ENCODE data around the gene C10orf90. TPM values are rescaled to one million over a fixed set of nuclear protein-coding genes. Genes with fewer than 3 reads are reported as not detected.
"Not testable (repeated sequence)": the region's sequence is repeated elsewhere in the genome, so short reads cannot be mapped to it uniquely, and the experiment has no call there.

C10orf90 gene
- total RNA-seq, 1 experiment from 2014 or later = not detected

- in situ Hi-C loops (cut with HindIII; ENCODE audit: low sequenced_read_pairs) = no loop called here
Measured at GRCh38 chr10:126564326-126564888, 106.1 kb downstream of the C10orf90 start.

GRCh38 chr10:126563361-126563760 lies 107.1 kb downstream of the C10orf90 start:
- in situ Hi-C loops (cut with HindIII; ENCODE audit: low sequenced_read_pairs) = no loop called here
- no peak for DNase-seq (ENCODE audit: low spot score)

More at GRCh38 chr10:126564326-126564888, 106.1 kb downstream of the C10orf90 start:
- no peak for DNase-seq (ENCODE audit: low spot score)

GRCh38 chr10:126561921-126562680 lies 108.4 kb downstream of the C10orf90 start:
- in situ Hi-C loops (cut with HindIII; ENCODE audit: low sequenced_read_pairs) = no loop called here
- no peak for DNase-seq (ENCODE audit: low spot score)

- in situ Hi-C loops (cut with HindIII; ENCODE audit: low sequenced_read_pairs) = no loop called here
- DNase-seq (ENCODE audit: low spot score) = peak; percentile 4
Measured at GRCh38 chr10:126561294-126561920, 109.1 kb downstream of the C10orf90 start.

GRCh38 chr10:126558881-126559280 lies 111.6 kb downstream of the C10orf90 start:
- DNase-seq (ENCODE audit: low spot score) = no peak
- in situ Hi-C loops (cut with HindIII; ENCODE audit: low sequenced_read_pairs) = no loop called here

GRCh38 chr10:126551202-126551601 lies 119.3 kb downstream of the C10orf90 start:
- in situ Hi-C loops (cut with HindIII; ENCODE audit: low sequenced_read_pairs) = no loop called here
- no peak for DNase-seq (ENCODE audit: low spot score)

GRCh38 chr10:126550586-126550985 lies 119.9 kb downstream of the C10orf90 start:
- DNase-seq (ENCODE audit: low spot score); in situ Hi-C loops (cut with HindIII; ENCODE audit: low sequenced_read_pairs): not testable (repeated sequence)

GRCh38 chr10:126549344-126549743 lies 121.1 kb downstream of the C10orf90 start:
- no peak for DNase-seq (ENCODE audit: low spot score)
- in situ Hi-C loops (cut with HindIII; ENCODE audit: low sequenced_read_pairs) = no loop called here

GRCh38 chr10:126544565-126544964 lies 125.9 kb downstream of the C10orf90 start:
- DNase-seq (ENCODE audit: low spot score) = no peak
- in situ Hi-C loops (cut with HindIII; ENCODE audit: low sequenced_read_pairs) = no loop called here

- in situ Hi-C loops (cut with HindIII; ENCODE audit: low sequenced_read_pairs) = no loop called here
- DNase-seq (ENCODE audit: low spot score) = no peak
Measured at GRCh38 chr10:126538439-126539135, 131.9 kb downstream of the C10orf90 start.

- DNase-seq (ENCODE audit: low spot score) = no peak
- in situ Hi-C loops (cut with HindIII; ENCODE audit: low sequenced_read_pairs) = no loop called here
Measured at GRCh38 chr10:126536656-126537055, 133.8 kb downstream of the C10orf90 start.

- in situ Hi-C loops (cut with HindIII; ENCODE audit: low sequenced_read_pairs) = no loop called here
- no peak for DNase-seq (ENCODE audit: low spot score)
Measured at GRCh38 chr10:126536148-126536547, 134.3 kb downstream of the C10orf90 start.

- in situ Hi-C loops (cut with HindIII; ENCODE audit: low sequenced_read_pairs) = no loop called here
- no peak for DNase-seq (ENCODE audit: low spot score)
Measured at GRCh38 chr10:126533644-126534043, 136.8 kb downstream of the C10orf90 start.

GRCh38 chr10:126528315-126528835 lies 142.1 kb downstream of the C10orf90 start:
- in situ Hi-C loops (cut with HindIII; ENCODE audit: low sequenced_read_pairs) = no loop called here
- no peak for DNase-seq (ENCODE audit: low spot score)

- in situ Hi-C loops (cut with HindIII; ENCODE audit: low sequenced_read_pairs) = no loop called here
- DNase-seq (ENCODE audit: low spot score) = no peak
Measured at GRCh38 chr10:126527645-126528314, 142.7 kb downstream of the C10orf90 start.

GRCh38 chr10:126525326-126525725 lies 145.2 kb downstream of the C10orf90 start:
- in situ Hi-C loops (cut with HindIII; ENCODE audit: low sequenced_read_pairs) = no loop called here
- no peak for DNase-seq (ENCODE audit: low spot score)

- in situ Hi-C loops (cut with HindIII; ENCODE audit: low sequenced_read_pairs) = no loop called here
- DNase-seq (ENCODE audit: low spot score) = no peak
Measured at GRCh38 chr10:126524526-126524925, 146.0 kb downstream of the C10orf90 start.

- in situ Hi-C loops (cut with HindIII; ENCODE audit: low sequenced_read_pairs) = no loop called here
- DNase-seq (ENCODE audit: low spot score) = no peak
Measured at GRCh38 chr10:126523071-126523470, 147.4 kb downstream of the C10orf90 start.

- in situ Hi-C loops (cut with HindIII; ENCODE audit: low sequenced_read_pairs) = no loop called here
- no peak for DNase-seq (ENCODE audit: low spot score)
Measured at GRCh38 chr10:126521399-126521798, 149.1 kb downstream of the C10orf90 start.

Measured in G401 (cell line).